HepG2 (cell line): ENCODE data around the gene AK2. TPM values are rescaled to one million over a fixed set of nuclear protein-coding genes. Genes with fewer than 3 reads are reported as not detected.

Experiments
- ARNT ChIP-seq: fragments of 450-650 bp; IDR thresholded peaks from 2 replicates; pipeline ENCODE4 v1.6.1; 2017
- CBFB ChIP-seq: sonication (generic); formaldehyde crosslinking; IDR thresholded peaks from 2 replicates; pipeline ENCODE4 v1.4.0; 2020; ENCODE audit warnings: missing genetic modification reagents
- EEA1 ChIP-seq: sonication (generic); formaldehyde crosslinking; IDR thresholded peaks from 2 replicates; pipeline ENCODE4 v1.5.1; 2020; ENCODE audit warnings: mild to moderate bottlenecking, missing genetic modification reagents, borderline replicate concordance
- RFX1 ChIP-seq: fragments of 450-650 bp; IDR thresholded peaks from 2 replicates; pipeline ENCODE4 v1.6.1; 2017
- SP5 ChIP-seq: IDR thresholded peaks from 2 replicates; pipeline ENCODE4 v1.6.1; 2016; ENCODE audit warnings: low read depth, borderline replicate concordance
- ZNF251 ChIP-seq: sonication (generic); formaldehyde crosslinking; IDR thresholded peaks from 2 replicates; pipeline ENCODE4 v1.9.0; 2021; ENCODE audit warnings: mild to moderate bottlenecking, missing genetic modification reagents
- ZNF850 ChIP-seq: sonication (generic); formaldehyde crosslinking; conservative IDR thresholded peaks from 2 replicates; pipeline ENCODE4 v1.9.0; 2021; ENCODE audit warnings: mild to moderate bottlenecking, missing genetic modification reagents
- polyA plus RNA-seq, 8 experiments: library from polyadenylated mRNA; depleted of rRNA in 3 of 8; stranded (reverse) in 7 of 8; unstranded in 1 of 8; fragments of >200 nt; fragmentation: Illumina TruSeq in 4 of 8; extraction: Trizol in 4 of 8; gene quantifications; 2 replicates each; pipeline versions ENCODE4 v1.2.1 to v1.2.3, GENCODE V29; 2011 to 2016; ENCODE audit warnings: low read depth in 4 of 8, missing spikeins in 1 of 8, mixed read lengths in 1 of 8; ENCODE audit not compliant: insufficient read depth in 1 of 8
- total RNA-seq, 5 experiments: library from RNA; depleted of rRNA; stranded (reverse); fragments of >200 nt; fragmentation: Illumina TruSeq; extraction: Trizol; gene quantifications; 2 replicates each; pipeline ENCODE4 v1.2.3, GENCODE V29; 2016; ENCODE audit warnings: low read depth in 1 of 5
- TF ChIP-seq, protein P1 (sequence below), 2 experiments: sonication (generic) in 1 of 2; formaldehyde crosslinking in 1 of 2; IDR thresholded peaks; 2 replicates each; pipeline versions ENCODE4 v1.6.1 to v1.9.0; 2014 to 2022; ENCODE audit warnings: antibody characterized with exemption in 1 of 2, borderline replicate concordance in 1 of 2, inconsistent platforms in 1 of 2, low read depth in 1 of 2, missing genetic modification reagents in 1 of 2
- TF ChIP-seq, protein P2 (sequence below): sonication (generic); formaldehyde crosslinking; IDR thresholded peaks from 2 replicates; pipeline ENCODE4 v1.4.0; 2020; ENCODE audit warnings: missing genetic modification reagents, borderline replicate concordance
- TF ChIP-seq, protein P3 (sequence below): sonication (generic); formaldehyde crosslinking; conservative IDR thresholded peaks from 2 replicates; pipeline ENCODE4 v1.8.0; 2022; ENCODE audit warnings: low read depth, missing genetic modification reagents
- TF ChIP-seq, protein P4 (sequence below): sonication (generic); formaldehyde crosslinking; IDR thresholded peaks from 2 replicates; pipeline ENCODE4 v1.4.0; 2020; ENCODE audit warnings: mild to moderate bottlenecking, missing genetic modification reagents
- TF ChIP-seq, protein P5 (sequence below): sonication (generic); formaldehyde crosslinking; IDR thresholded peaks from 2 replicates; pipeline ENCODE4 v1.5.0; 2020; ENCODE audit warnings: mild to moderate bottlenecking, missing genetic modification reagents

The AK2 gene
- total and polyA plus RNA-seq, 2 of the 13 experiments (the other 11 are each of a cell fraction or from before 2014, with no cell fraction given): 170 to 188 TPM

DNA sequence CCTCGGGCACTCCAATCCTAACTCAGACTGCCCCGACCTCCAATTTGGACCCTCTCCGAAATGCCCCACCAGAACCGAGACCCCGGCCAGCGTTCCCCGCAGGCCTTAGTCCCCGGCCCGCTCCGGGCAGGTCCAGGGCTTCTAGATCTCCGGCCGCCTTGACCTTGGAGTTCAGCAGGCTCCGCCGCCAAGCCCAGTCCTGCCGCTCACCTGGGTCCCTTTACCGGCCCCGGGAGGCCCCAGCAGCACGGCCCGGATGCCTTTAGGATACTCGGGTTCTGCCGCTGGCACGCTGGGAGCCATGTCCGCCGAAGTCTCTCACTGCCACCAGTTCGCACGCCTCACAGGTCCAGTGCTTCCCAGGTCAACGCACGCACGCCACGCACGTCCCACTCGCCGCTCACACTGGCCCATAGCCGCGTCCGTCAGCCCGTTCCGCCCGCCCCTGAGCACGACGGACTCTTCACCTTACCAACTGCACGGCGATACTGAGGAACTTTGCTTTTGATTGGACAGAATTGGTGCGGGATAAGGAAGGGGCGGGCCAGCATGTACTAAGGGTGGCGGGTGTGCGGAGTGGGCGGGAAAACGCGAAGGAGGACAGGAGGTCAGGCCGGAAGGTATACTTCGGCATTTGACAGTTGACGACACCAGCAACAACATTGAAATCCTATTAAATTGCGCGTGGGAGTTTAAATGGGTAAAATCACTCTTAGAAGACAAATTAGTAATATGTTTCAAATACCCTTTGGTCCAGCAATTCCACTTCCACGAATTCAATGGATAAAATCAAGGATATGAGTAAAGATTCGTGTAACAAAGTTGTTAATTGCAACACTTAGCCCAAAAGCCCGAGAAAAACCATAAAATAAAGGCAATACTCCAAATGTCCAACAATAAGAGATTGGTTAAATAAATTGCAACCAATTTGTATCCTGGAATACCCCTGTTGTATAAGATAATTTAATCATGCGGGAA, at the start of gene AK2 (continued):
- TF ChIP-seq, protein P1, sequence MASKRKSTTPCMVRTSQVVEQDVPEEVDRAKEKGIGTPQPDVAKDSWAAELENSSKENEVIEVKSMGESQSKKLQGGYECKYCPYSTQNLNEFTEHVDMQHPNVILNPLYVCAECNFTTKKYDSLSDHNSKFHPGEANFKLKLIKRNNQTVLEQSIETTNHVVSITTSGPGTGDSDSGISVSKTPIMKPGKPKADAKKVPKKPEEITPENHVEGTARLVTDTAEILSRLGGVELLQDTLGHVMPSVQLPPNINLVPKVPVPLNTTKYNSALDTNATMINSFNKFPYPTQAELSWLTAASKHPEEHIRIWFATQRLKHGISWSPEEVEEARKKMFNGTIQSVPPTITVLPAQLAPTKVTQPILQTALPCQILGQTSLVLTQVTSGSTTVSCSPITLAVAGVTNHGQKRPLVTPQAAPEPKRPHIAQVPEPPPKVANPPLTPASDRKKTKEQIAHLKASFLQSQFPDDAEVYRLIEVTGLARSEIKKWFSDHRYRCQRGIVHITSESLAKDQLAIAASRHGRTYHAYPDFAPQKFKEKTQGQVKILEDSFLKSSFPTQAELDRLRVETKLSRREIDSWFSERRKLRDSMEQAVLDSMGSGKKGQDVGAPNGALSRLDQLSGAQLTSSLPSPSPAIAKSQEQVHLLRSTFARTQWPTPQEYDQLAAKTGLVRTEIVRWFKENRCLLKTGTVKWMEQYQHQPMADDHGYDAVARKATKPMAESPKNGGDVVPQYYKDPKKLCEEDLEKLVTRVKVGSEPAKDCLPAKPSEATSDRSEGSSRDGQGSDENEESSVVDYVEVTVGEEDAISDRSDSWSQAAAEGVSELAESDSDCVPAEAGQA (IDR thresholded peaks at IDR 0.05; ENCODE audit: low read depth): no peak
- TF ChIP-seq, protein P1 (CRISPR knock-in tag; IDR thresholded peaks at IDR 0.05; ENCODE audit: borderline replicate concordance): no peak
- TF ChIP-seq, protein P2, sequence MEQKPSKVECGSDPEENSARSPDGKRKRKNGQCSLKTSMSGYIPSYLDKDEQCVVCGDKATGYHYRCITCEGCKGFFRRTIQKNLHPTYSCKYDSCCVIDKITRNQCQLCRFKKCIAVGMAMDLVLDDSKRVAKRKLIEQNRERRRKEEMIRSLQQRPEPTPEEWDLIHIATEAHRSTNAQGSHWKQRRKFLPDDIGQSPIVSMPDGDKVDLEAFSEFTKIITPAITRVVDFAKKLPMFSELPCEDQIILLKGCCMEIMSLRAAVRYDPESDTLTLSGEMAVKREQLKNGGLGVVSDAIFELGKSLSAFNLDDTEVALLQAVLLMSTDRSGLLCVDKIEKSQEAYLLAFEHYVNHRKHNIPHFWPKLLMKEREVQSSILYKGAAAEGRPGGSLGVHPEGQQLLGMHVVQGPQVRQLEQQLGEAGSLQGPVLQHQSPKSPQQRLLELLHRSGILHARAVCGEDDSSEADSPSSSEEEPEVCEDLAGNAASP (CRISPR knock-in tag): peak; percentile 80
- TF ChIP-seq ZNF850 (CRISPR knock-in tag) (0 out of 2 replicates have a peak, but pooled peaks have one; percentile 67), CBFB (CRISPR knock-in tag) (peak; percentile 76; the same call in 1 of the 2 replicates), ARNT (no peak), ZNF251 (CRISPR knock-in tag) (peak; percentile 95; the same call in 1 of the 2 replicates), EEA1 (peak; percentile 37; the same call in 1 of the 2 replicates), RFX1 (no peak), SP5 (CRISPR knock-in tag) (peak; percentile 97)
- TF ChIP-seq, protein P3, sequence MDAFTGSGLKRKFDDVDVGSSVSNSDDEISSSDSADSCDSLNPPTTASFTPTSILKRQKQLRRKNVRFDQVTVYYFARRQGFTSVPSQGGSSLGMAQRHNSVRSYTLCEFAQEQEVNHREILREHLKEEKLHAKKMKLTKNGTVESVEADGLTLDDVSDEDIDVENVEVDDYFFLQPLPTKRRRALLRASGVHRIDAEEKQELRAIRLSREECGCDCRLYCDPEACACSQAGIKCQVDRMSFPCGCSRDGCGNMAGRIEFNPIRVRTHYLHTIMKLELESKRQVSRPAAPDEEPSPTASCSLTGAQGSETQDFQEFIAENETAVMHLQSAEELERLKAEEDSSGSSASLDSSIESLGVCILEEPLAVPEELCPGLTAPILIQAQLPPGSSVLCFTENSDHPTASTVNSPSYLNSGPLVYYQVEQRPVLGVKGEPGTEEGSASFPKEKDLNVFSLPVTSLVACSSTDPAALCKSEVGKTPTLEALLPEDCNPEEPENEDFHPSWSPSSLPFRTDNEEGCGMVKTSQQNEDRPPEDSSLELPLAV (CRISPR knock-in tag): no peak
- TF ChIP-seq, protein P4, sequence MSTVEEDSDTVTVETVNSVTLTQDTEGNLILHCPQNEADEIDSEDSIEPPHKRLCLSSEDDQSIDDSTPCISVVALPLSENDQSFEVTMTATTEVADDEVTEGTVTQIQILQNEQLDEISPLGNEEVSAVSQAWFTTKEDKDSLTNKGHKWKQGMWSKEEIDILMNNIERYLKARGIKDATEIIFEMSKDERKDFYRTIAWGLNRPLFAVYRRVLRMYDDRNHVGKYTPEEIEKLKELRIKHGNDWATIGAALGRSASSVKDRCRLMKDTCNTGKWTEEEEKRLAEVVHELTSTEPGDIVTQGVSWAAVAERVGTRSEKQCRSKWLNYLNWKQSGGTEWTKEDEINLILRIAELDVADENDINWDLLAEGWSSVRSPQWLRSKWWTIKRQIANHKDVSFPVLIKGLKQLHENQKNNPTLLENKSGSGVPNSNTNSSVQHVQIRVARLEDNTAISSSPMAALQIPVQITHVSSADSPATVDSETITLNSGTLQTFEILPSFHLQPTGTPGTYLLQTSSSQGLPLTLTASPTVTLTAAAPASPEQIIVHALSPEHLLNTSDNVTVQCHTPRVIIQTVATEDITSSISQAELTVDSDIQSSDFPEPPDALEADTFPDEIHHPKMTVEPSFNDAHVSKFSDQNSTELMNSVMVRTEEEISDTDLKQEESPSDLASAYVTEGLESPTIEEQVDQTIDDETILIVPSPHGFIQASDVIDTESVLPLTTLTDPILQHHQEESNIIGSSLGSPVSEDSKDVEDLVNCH (CRISPR knock-in tag): peak; percentile 89; the same call in 1 of the 2 replicates
- TF ChIP-seq, protein P5, sequence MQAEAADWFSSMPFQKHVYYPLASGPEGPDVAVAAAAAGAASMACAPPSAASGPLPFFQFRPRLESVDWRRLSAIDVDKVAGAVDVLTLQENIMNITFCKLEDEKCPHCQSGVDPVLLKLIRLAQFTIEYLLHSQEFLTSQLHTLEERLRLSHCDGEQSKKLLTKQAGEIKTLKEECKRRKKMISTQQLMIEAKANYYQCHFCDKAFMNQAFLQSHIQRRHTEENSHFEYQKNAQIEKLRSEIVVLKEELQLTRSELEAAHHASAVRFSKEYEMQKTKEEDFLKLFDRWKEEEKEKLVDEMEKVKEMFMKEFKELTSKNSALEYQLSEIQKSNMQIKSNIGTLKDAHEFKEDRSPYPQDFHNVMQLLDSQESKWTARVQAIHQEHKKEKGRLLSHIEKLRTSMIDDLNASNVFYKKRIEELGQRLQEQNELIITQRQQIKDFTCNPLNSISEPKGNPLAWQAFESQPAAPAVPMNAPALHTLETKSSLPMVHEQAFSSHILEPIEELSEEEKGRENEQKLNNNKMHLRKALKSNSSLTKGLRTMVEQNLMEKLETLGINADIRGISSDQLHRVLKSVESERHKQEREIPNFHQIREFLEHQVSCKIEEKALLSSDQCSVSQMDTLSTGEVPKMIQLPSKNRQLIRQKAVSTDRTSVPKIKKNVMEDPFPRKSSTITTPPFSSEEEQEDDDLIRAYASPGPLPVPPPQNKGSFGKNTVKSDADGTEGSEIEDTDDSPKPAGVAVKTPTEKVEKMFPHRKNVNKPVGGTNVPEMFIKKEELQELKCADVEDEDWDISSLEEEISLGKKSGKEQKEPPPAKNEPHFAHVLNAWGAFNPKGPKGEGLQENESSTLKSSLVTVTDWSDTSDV (CRISPR knock-in tag): peak; percentile 85; the same call in 1 of the 2 replicates
